SJCRH30 (cell line): ENCODE results near the gene SCYL2. TPM values are rescaled to one million over a fixed set of nuclear protein-coding genes. Genes with fewer than 3 reads are reported as not detected.

Experiments used
- DNase-seq, 2 experiments: peaks; one replicate each; pipeline ENCODE4 v3.0.0-alpha.2; 2015 to 2020
- H3K27ac ChIP-seq: fragments of 250-450 bp; sonication (Bioruptor Pico); 2 replicates; pipeline ENCODE4 v1.5.1; 2020; ENCODE audit warnings: mild to moderate bottlenecking, moderate library complexity
- H3K27me3 ChIP-seq: fragments of 250-450 bp; sonication (Bioruptor Pico); 2 replicates; pipeline ENCODE4 v1.5.1; 2020; ENCODE audit warnings: mild to moderate bottlenecking, moderate library complexity
- H3K36me3 ChIP-seq: fragments of 250-450 bp; sonication (Bioruptor Pico); 2 replicates; pipeline ENCODE4 v1.5.1; 2020; ENCODE audit warnings: mild to moderate bottlenecking, moderate library complexity
- H3K4me1 ChIP-seq: fragments of 250-450 bp; sonication (Bioruptor Pico); 2 replicates; pipeline ENCODE4 v1.5.1; 2020; ENCODE audit warnings: mild to moderate bottlenecking, moderate library complexity
- H3K4me3 ChIP-seq: fragments of 250-450 bp; sonication (Bioruptor Pico); 2 replicates; pipeline ENCODE4 v1.5.1; 2020; ENCODE audit warnings: mild to moderate bottlenecking, moderate library complexity
- H3K9me3 ChIP-seq: fragments of 250-450 bp; sonication (Bioruptor Pico); replicated peaks from 2 replicates; pipeline ENCODE4 v1.5.1; 2020; ENCODE audit warnings: mild to moderate bottlenecking, moderate library complexity
- total RNA-seq: library from RNA; depleted of rRNA; stranded (reverse); fragments of >200 nt; shearing (Covaris generic); gene quantifications from 2 replicates; pipeline ENCODE4 v1.2.3, GENCODE V29; 2014

The SCYL2 gene
- total RNA-seq, 1 experiment from 2014 or later = 49.0 TPM

DNA sequence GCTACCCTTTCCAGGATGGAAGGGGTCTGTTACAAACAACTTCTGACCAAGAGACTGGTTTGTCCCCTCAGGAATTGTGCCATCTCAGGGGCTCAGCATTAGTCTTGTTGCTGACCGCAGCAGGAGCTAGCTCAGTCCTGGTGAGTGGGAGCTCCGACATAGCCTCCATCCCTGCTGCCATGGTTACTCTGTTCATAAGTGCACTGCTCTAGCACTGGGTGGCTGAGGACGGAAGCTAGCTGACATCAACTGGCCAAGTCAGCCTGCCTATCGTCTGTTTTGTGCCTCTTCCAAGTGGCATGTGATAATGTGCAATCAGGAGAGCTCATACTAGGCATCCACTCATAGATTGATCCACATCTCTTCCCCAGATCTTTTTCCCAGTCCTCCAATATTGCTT is 97.3 kb downstream of the SCYL2 start:
- Histone ChIP-seq H3K27ac (no peak overlapping the region), H3K4me1 (peaks cover 10% of the 10 kb centered on the region; the same call in 1 of the 2 replicates), H3K4me3 (no peak overlapping the region), H3K9me3 (no peaks in the 10 kb centered on the region), H3K36me3 (no peaks in the 10 kb centered on the region), H3K27me3 (no peaks in the 10 kb centered on the region)
- DNase-seq = no peak

DNA sequence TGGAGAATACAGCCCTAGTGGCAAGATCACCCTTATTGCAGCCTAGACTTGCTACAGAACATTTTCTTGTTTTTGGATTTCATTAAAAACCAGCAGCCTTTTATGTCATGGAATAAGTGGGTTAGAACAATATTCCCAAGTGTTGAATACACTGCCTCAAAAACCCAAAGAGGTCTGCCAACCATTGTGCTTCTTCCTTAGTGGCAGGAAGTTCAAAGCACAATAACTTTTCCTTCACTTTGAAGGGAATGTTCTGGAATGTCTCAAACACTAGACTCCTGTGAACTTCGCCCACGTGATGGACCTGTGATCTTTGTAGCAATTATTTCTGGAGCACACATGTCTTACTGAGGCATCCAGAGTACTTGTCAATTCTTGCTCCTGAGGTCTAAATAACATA is 98.4 kb downstream of the SCYL2 start:
- Histone ChIP-seq H3K36me3 (no peaks in the 10 kb centered on the region), H3K27ac (no peak overlapping the region), H3K27me3 (no peaks in the 10 kb centered on the region), H3K4me1 (no peaks in the 10 kb centered on the region), H3K9me3 (no peaks in the 10 kb centered on the region), H3K4me3 (no peak overlapping the region)
- no peak for DNase-seq

- H3K36me3 ChIP-seq = no peaks in the 10 kb centered on the region
- no peak for DNase-seq
These were observed 101.1 kb downstream of the SCYL2 start for GRCh38 chr12:100368066-100368465.

DNA sequence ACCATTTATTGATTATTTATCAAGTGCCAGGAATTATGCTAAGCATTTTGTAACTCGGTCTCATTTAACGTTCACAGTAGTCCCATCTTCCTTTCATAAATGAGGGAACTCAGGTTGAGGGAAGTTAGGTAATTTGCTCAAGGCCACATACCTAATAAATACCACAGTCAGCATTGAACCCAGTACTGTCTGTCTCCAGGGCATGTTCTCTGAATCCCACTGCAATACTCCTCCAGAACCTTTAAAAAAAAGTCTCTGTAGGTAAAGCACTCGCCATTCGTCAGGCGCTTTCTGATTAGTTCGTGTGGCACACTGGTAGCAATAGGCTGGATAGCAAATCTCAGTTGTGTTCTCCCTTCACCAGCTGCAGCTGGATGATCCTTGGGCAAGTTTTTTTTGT is 104.2 kb downstream of the SCYL2 start:
- Histone ChIP-seq H3K36me3 (no peaks in the 10 kb centered on the region), H3K4me3 (no peak overlapping the region), H3K27me3 (no peaks in the 10 kb centered on the region), H3K9me3 (no peaks in the 10 kb centered on the region), H3K27ac (no peak overlapping the region), H3K4me1 (no peaks in the 10 kb centered on the region)
- no peak for DNase-seq

More at GRCh38 chr12:100368066-100368465, 101.1 kb downstream of the SCYL2 start:
- H3K27ac ChIP-seq = no peak overlapping the region
- no peaks in the 10 kb centered on the region for H3K27me3 ChIP-seq
- H3K4me1 ChIP-seq = no peaks in the 10 kb centered on the region
- H3K9me3 ChIP-seq = no peaks in the 10 kb centered on the region
- H3K4me3 ChIP-seq = no peak overlapping the region

DNA sequence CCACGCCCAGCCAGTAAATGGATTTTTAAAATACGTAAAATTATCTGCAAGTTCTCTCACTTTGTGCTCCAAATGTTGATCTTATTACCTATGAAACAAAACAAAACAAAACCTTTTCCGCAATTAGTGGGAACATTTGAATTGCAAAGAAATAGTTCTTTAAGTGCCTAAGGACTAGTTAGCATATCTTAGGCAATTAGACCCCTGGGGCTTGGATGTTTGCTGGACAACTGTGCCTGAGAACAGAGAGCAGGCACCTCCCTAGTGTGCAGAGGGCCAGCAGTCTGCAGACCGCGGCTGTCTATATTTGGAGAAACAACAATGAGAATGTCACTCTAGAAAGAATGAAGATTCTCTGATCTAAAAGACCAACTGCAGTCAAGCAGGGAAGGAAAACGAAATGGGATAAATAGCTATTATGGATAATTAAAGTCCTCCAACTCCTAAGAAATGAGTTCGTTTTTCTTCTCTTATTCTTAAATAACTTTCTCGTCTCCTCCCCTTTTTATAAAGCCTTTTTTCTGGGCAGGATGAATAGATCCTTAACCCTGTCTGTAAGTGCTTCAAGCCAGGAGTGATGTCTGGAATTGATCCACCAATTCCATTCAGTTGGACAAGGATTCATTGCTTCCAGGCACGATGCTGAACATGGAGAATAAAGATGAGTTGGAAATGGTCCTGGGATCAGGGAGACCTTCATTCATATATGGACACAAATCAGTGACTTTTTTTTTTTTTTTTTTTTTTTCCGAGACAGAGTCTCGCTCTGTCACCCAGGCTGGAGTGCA is 106.1 kb downstream of the SCYL2 start:
- Histone ChIP-seq H3K4me3 (no peak overlapping the region), H3K36me3 (no peaks in the 10 kb centered on the region), H3K27ac (no peak overlapping the region), H3K9me3 (no peaks in the 10 kb centered on the region), H3K4me1 (no peaks in the 10 kb centered on the region), H3K27me3 (no peaks in the 10 kb centered on the region)
- DNase-seq = no peak

GRCh38 chr12:100375038-100375735 is 108.2 kb downstream of the SCYL2 start:
- H3K36me3 ChIP-seq = no peaks in the 10 kb centered on the region
- no peaks in the 10 kb centered on the region for H3K27me3 ChIP-seq
- no peak overlapping the region for H3K27ac ChIP-seq
- no peaks in the 10 kb centered on the region for H3K9me3 ChIP-seq
- DNase-seq = peak; percentile 6 to 12
- no peaks in the 10 kb centered on the region for H3K4me1 ChIP-seq
- H3K4me3 ChIP-seq = no peak overlapping the region

GRCh38 chr12:100376161-100376560 is 109.2 kb downstream of the SCYL2 start:
- Histone ChIP-seq H3K4me1 (no peaks in the 10 kb centered on the region), H3K4me3 (no peak overlapping the region), H3K36me3 (no peaks in the 10 kb centered on the region), H3K27me3 (no peaks in the 10 kb centered on the region), H3K27ac (no peak overlapping the region), H3K9me3 (no peaks in the 10 kb centered on the region)
- no peak for DNase-seq

GRCh38 chr12:100381379-100381778 is 114.4 kb downstream of the SCYL2 start:
- Histone ChIP-seq H3K36me3 (no peaks in the 10 kb centered on the region), H3K27me3 (no peaks in the 10 kb centered on the region), H3K9me3 (no peaks in the 10 kb centered on the region), H3K27ac (no peak overlapping the region), H3K4me1 (no peaks in the 10 kb centered on the region), H3K4me3 (no peak overlapping the region)
- DNase-seq = no peak

GRCh38 chr12:100382338-100382737 is 115.4 kb downstream of the SCYL2 start:
- Histone ChIP-seq H3K9me3 (no peaks in the 10 kb centered on the region), H3K27ac (no peak overlapping the region), H3K27me3 (no peaks in the 10 kb centered on the region), H3K4me1 (no peaks in the 10 kb centered on the region), H3K4me3 (no peak overlapping the region), H3K36me3 (no peaks in the 10 kb centered on the region)
- DNase-seq = no peak

DNA sequence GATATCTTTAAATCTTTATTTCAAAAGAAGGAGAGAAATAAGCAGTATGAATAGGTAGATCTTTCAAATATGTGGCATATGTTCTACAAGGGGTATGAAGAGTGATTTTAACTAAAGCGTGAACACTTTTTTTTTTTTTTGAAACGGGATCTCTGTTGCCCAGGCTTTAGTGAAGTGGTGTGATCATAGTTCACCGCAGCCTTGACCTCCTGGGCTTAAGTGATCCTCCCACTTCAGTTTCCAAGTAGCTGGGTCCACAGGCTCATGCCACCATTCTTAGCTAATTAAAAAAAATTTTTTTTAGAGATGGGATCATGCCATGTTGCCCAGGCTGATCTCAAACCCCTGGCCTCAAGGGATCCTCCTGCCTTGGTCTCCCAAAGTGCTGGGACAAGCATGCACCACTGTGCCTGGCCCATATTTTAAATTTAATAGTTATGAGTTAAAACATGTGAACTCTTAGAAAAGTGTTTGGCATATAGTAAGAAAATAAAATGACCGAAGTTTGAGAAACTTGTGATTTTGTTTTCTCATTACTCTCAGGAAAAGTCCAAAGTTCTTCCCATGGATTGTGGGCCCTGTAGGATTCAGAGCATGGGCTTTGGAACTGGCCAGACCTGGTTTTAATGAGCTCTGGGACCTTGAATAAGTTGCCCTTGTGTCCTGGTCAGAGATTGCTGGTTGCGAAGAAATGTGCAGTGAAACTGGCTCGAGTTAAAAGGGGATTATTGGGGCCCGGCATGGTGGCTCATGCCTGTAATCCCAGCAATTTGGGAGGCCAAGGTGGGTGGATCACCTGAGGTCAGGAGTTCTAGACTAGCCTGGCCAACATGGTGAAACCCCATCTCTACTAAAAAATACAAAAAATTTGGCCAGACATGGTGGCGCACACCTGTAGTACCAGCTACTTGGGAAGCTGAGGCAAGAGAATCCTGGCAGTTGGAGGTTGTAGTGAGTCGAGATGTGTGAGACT is 116.9 kb downstream of the SCYL2 start:
- Histone ChIP-seq H3K9me3 (no peaks in the 10 kb centered on the region), H3K27me3 (no peaks in the 10 kb centered on the region), H3K4me3 (no peak overlapping the region), H3K27ac (no peak overlapping the region), H3K36me3 (no peaks in the 10 kb centered on the region), H3K4me1 (no peaks in the 10 kb centered on the region)
- no peak for DNase-seq

DNA sequence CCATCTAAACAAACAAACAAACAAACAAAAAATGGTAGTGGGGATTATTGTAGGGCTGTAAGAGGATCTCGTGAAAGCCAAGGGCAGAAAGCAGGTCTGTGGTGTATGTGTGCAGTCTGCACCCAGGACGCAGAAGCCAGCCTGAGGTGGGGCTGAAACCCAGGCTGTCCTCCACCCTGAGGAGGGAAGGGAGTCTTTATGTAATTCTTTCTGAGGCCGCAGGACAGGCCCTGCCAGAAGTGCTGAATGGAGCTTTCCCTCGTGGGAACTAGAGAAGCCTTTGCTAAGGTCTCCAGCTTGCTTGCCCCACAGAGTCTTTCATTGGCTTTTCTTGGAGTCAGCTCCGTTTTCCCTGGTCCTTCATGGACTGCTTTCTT is 117.6 kb downstream of the SCYL2 start:
- Histone ChIP-seq H3K4me1 (no peaks in the 10 kb centered on the region), H3K9me3 (no peaks in the 10 kb centered on the region), H3K27me3 (no peaks in the 10 kb centered on the region), H3K27ac (no peak overlapping the region), H3K4me3 (no peak overlapping the region), H3K36me3 (no peaks in the 10 kb centered on the region)
- DNase-seq = no peak

DNA sequence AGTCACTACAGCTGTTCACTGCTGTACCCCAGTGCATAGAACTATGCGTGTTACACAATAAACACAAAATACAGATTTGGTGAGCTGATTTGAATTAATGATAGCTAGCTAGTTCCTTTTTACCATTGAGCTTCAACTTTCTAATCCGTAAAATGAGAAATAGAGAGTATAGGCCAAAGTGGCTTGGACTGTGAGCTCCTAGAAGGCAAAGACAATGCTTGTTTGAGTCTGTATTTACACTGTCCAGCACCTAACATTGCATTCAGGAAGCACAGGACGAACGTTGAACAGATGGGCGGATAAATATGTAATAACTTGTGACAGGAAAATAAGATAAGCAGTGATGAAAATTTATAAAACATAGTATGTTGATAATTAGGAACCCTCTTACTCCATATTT is 121.4 kb downstream of the SCYL2 start:
- no peaks in the 10 kb centered on the region for H3K27me3 ChIP-seq
- H3K27ac ChIP-seq = no peak overlapping the region
- H3K4me3 ChIP-seq = no peak overlapping the region
- H3K9me3 ChIP-seq = no peaks in the 10 kb centered on the region
- H3K36me3 ChIP-seq = no peaks in the 10 kb centered on the region
- DNase-seq = no peak
- no peaks in the 10 kb centered on the region for H3K4me1 ChIP-seq
